Measurements from ENCODE around the gene CERKL.

CERKL gene

DNA sequence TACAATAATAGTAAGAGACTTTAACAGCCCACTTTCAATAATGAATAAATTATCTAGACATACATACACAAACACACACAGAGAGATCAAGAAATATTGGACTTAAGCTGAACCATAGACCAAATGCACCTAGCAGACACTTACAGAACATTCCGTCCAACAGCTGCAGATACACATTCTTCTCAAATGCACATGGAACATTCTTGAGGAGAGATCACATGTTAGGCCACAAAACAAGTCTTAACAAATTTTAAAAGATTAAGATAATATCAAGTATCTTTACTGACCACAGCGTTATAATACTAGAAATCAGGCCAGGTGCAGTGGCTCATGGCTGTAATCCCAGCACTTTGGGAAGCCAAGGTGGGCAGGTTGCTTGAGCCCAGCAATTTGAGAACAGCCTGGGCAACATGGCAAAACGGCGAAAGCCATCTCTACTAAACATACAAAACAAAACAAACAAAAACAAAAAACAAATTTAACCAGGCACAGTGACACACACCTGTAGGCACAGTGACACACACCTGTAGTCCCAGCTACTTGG, 7.4 kb downstream of the CERKL start:
- TF ChIP-seq FOXP2 (optimal IDR thresholded peaks at IDR 0.05; ENCODE audit: borderline replicate concordance, extremely low read depth, extremely low read length, insufficient read depth): no peak
- no peak for TF ChIP-seq TAF1 (IDR thresholded peaks at IDR 0.05; ENCODE audit: borderline replicate concordance, insufficient read depth, low read length)
- TF ChIP-seq SIN3A (IDR thresholded peaks at IDR 0.05; ENCODE audit: borderline replicate concordance, insufficient read depth, low read length): no peak
- no peak for TF ChIP-seq POLR2AphosphoS5 (IDR thresholded peaks at IDR 0.05; ENCODE audit: low read depth, low read length)
- TF ChIP-seq, protein P1, sequence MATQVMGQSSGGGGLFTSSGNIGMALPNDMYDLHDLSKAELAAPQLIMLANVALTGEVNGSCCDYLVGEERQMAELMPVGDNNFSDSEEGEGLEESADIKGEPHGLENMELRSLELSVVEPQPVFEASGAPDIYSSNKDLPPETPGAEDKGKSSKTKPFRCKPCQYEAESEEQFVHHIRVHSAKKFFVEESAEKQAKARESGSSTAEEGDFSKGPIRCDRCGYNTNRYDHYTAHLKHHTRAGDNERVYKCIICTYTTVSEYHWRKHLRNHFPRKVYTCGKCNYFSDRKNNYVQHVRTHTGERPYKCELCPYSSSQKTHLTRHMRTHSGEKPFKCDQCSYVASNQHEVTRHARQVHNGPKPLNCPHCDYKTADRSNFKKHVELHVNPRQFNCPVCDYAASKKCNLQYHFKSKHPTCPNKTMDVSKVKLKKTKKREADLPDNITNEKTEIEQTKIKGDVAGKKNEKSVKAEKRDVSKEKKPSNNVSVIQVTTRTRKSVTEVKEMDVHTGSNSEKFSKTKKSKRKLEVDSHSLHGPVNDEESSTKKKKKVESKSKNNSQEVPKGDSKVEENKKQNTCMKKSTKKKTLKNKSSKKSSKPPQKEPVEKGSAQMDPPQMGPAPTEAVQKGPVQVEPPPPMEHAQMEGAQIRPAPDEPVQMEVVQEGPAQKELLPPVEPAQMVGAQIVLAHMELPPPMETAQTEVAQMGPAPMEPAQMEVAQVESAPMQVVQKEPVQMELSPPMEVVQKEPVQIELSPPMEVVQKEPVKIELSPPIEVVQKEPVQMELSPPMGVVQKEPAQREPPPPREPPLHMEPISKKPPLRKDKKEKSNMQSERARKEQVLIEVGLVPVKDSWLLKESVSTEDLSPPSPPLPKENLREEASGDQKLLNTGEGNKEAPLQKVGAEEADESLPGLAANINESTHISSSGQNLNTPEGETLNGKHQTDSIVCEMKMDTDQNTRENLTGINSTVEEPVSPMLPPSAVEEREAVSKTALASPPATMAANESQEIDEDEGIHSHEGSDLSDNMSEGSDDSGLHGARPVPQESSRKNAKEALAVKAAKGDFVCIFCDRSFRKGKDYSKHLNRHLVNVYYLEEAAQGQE (IDR thresholded peaks at IDR 0.05; ENCODE audit: insufficient read depth in 1 of 2, low read depth in 2 of 2, low read length in 2 of 2): no peak

DNA sequence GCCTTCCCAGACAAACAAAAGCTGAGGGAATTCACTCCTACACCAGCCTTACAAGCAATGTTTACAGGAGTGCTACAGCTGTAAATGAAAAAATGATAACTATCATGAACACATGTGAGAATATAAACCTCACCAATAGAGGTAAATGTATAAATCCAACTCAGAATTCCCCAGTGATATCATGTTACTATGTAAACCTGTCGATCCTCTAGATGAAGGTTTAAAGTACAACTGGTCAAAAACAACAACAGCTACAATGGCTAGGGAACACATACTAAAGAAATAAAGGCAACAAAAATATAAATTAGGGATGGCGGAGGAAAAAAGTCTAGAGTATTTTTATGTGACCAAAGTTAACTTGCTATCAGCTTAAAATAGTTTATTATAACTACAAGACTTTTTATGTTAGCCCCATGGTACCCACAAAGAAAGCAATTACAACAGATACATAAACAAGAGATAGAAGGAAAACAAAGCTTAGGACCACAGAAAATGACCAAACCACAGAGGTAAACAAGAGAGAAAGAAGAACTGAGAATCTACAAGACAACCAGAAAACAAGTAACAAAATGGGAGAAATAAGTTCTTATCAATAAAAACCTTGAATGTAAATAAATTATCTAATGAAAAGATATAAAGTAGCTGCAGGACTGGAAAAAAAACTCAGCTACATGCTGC, 8.3 kb downstream of the CERKL start:
- TF ChIP-seq, protein P1 (IDR thresholded peaks at IDR 0.05; ENCODE audit: insufficient read depth in 1 of 2, low read depth in 2 of 2, low read length in 2 of 2): no peak
- TF ChIP-seq SIN3A (IDR thresholded peaks at IDR 0.05; ENCODE audit: borderline replicate concordance, insufficient read depth, low read length) (no peak), FOXP2 (optimal IDR thresholded peaks at IDR 0.05; ENCODE audit: borderline replicate concordance, extremely low read depth, extremely low read length, insufficient read depth) (no peak), POLR2AphosphoS5 (IDR thresholded peaks at IDR 0.05; ENCODE audit: low read depth, low read length) (no peak), TAF1 (IDR thresholded peaks at IDR 0.05; ENCODE audit: borderline replicate concordance, insufficient read depth, low read length) (no peak)

DNA sequence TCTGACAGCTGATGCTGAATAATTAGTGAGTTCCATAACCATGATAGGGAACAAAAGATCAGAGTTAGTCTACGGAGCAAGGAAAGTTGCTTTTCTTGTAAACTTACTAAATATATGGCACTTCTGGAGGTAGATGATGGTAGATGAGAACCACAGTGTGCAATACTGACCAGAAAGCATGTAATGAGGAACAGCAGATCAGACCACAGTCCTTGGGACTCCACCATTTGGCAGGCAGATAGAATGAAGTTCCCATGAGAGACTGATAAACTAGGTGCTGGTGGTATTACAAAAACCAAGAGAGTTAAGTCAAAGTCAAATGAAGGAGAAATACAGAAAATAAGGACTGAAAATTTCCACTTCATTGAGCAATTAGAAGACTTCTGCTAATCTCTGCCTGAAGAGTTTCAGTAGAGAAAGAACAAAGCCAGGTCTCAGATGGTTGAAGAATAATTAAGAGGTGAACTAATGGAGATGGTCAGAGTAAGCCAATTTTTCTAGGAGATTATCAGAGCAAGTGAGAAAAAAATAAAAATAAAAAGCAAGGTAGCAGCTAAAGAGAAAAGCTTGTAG, 10.4 kb downstream of the CERKL start:
- TF ChIP-seq FOXP2 (optimal IDR thresholded peaks at IDR 0.05; ENCODE audit: borderline replicate concordance, extremely low read depth, extremely low read length, insufficient read depth): no peak
- no peak for TF ChIP-seq SIN3A (IDR thresholded peaks at IDR 0.05; ENCODE audit: borderline replicate concordance, insufficient read depth, low read length)
- TF ChIP-seq, protein P1 (IDR thresholded peaks at IDR 0.05; ENCODE audit: insufficient read depth in 1 of 2, low read depth in 2 of 2, low read length in 2 of 2): no peak
- TF ChIP-seq TAF1 (IDR thresholded peaks at IDR 0.05; ENCODE audit: borderline replicate concordance, insufficient read depth, low read length): no peak
- no peak for TF ChIP-seq POLR2AphosphoS5 (IDR thresholded peaks at IDR 0.05; ENCODE audit: low read depth, low read length)

DNA sequence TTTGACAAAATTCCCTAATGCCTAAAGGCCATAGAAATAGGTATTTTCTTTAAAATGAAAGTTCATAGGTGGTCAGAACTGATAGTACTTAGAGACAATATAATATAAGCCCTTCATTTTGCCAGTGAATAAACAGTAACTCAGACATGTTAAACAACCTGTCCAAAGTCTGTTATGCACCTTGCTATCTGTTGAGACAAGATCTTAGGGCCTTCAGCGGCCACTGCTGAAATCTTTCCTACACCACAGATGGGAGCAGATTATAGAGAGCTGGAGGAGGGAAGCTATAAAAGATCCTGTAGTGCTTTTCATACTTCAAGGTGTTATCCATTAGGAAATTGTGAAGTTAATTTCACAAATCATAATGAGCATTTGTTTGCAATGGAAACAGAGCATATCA, 13.8 kb downstream of the CERKL start:
- TF ChIP-seq, protein P1 (IDR thresholded peaks at IDR 0.05; ENCODE audit: insufficient read depth in 1 of 2, low read depth in 2 of 2, low read length in 2 of 2): no peak
- TF ChIP-seq SIN3A (IDR thresholded peaks at IDR 0.05; ENCODE audit: borderline replicate concordance, insufficient read depth, low read length): no peak
- no peak for TF ChIP-seq TAF1 (IDR thresholded peaks at IDR 0.05; ENCODE audit: borderline replicate concordance, insufficient read depth, low read length)
- no peak for TF ChIP-seq POLR2AphosphoS5 (IDR thresholded peaks at IDR 0.05; ENCODE audit: low read depth, low read length)
- no peak for TF ChIP-seq FOXP2 (optimal IDR thresholded peaks at IDR 0.05; ENCODE audit: borderline replicate concordance, extremely low read depth, extremely low read length, insufficient read depth)

All from PFSK-1 (cell line).